ENCODE results near the gene SERPINB10. TPM values are rescaled to one million over a fixed set of nuclear protein-coding genes. Genes with fewer than 3 reads are reported as not detected.

The SERPINB10 gene
- total RNA-seq, 1 donor from 2014 or later, result not detected

GRCh38 chr18:63982361-63982760, 74.6 kb downstream of the SERPINB10 start:
- DNase-seq, result no peak

Other genes starting within 250 kb of the SERPINB10 start
- gene SERPINB3, start 246.1 kb upstream of the SERPINB10 start, total RNA-seq, result 0.17 TPM in 1 of 2 replicates, not detected in the other
- gene SERPINB11, start 205.0 kb upstream of the SERPINB10 start, total RNA-seq, result not detected in 2 replicates
- gene SERPINB7, start 132.5 kb upstream of the SERPINB10 start, total RNA-seq, result 0.05 TPM in 1 of 2 replicates, not detected in the other
- not detected in 2 replicates for gene SERPINB2, start 20.3 kb upstream of the SERPINB10 start, total RNA-seq
- gene HMSD, start 41.3 kb downstream of the SERPINB10 start, total RNA-seq, result not detected in 2 replicates
- 7.1 and 11.7 TPM in 2 replicates for gene SERPINB8, start 62.1 kb downstream of the SERPINB10 start, total RNA-seq
- gene LINC00305, start 241.1 kb downstream of the SERPINB10 start, total RNA-seq, result 0.14 TPM in 1 of 2 replicates, not detected in the other